HepG2 (cell line): ENCODE results near the gene RRP36. TPM values are rescaled to one million over a fixed set of nuclear protein-coding genes. Genes with fewer than 3 reads are reported as not detected.

ENCODE experiments used
- BCL6 ChIP-seq: IDR thresholded peaks from 2 replicates; pipeline ENCODE4 v1.6.1; 2016; ENCODE audit warnings: missing genetic modification reagents, missing compliant biosample characterization
- CCDC6 ChIP-seq: sonication (generic); formaldehyde crosslinking; IDR thresholded peaks from 2 replicates; pipeline ENCODE4 v1.8.1; 2022; ENCODE audit warnings: mild to moderate bottlenecking, missing genetic modification reagents, moderate library complexity
- GATA4 ChIP-seq: sonication (generic); IDR thresholded peaks from 2 replicates; pipeline ENCODE4 v1.6.1; 2016; ENCODE audit warnings: antibody characterized with exemption, low read depth, borderline replicate concordance
- HOXA7 ChIP-seq: sonication (generic); formaldehyde crosslinking; IDR thresholded peaks from 2 replicates; pipeline ENCODE4 v1.8.1; 2022; ENCODE audit warnings: mild to moderate bottlenecking, missing genetic modification reagents, moderate library complexity
- MAZ ChIP-seq, 2 experiments: sonication (generic) in 1 of 2; formaldehyde crosslinking in 1 of 2; IDR thresholded peaks; 2 replicates each; pipeline versions ENCODE4 v1.5.0 to v1.6.1; 2012 to 2020; ENCODE audit warnings: low read depth in 2 of 2, mild to moderate bottlenecking in 2 of 2, borderline replicate concordance in 1 of 2, improper control_type of control experiment in 1 of 2, low read length in 1 of 2, missing genetic modification reagents in 1 of 2, moderate library complexity in 1 of 2
- NFE2L1 ChIP-seq: sonication (generic); formaldehyde crosslinking; IDR thresholded peaks from 2 replicates; pipeline ENCODE4 v1.4.0; 2020; ENCODE audit warnings: missing genetic modification reagents, mild to moderate bottlenecking, borderline replicate concordance
- PPARG ChIP-seq: conservative IDR thresholded peaks from 2 replicates; pipeline ENCODE4 v1.6.1; 2016; ENCODE audit warnings: missing biosample characterization, missing genetic modification reagents
- SRSF1 ChIP-seq: fragments of 200-400 bp; formaldehyde crosslinking; optimal IDR thresholded peaks from 2 replicates; pipeline ENCODE3; 2017; ENCODE audit warnings: mild to moderate bottlenecking, low read depth, low read length, moderate library complexity
- ZBTB37 ChIP-seq: sonication (generic); formaldehyde crosslinking; IDR thresholded peaks from 2 replicates; pipeline ENCODE4 v1.4.0; 2020; ENCODE audit warnings: mild to moderate bottlenecking, missing genetic modification reagents
- ZNF225 ChIP-seq: sonication (generic); formaldehyde crosslinking; IDR thresholded peaks from 2 replicates; pipeline ENCODE4 v1.4.0; 2020; ENCODE audit warnings: mild to moderate bottlenecking, missing genetic modification reagents
- ZNF646 ChIP-seq: sonication (generic); formaldehyde crosslinking; IDR thresholded peaks from 2 replicates; pipeline ENCODE4 v1.9.0; 2021; ENCODE audit warnings: mild to moderate bottlenecking, missing genetic modification reagents
- polyA plus RNA-seq, 8 experiments: library from polyadenylated mRNA; depleted of rRNA in 3 of 8; stranded (reverse) in 7 of 8; unstranded in 1 of 8; fragments of >200 nt; fragmentation: Illumina TruSeq in 4 of 8; extraction: Trizol in 4 of 8; gene quantifications; 2 replicates each; pipeline versions ENCODE4 v1.2.1 to v1.2.3, GENCODE V29; 2011 to 2016; ENCODE audit warnings: low read depth in 4 of 8, missing spikeins in 1 of 8, mixed read lengths in 1 of 8; ENCODE audit not compliant: insufficient read depth in 1 of 8
- total RNA-seq, 5 experiments: library from RNA; depleted of rRNA; stranded (reverse); fragments of >200 nt; fragmentation: Illumina TruSeq; extraction: Trizol; gene quantifications; 2 replicates each; pipeline ENCODE4 v1.2.3, GENCODE V29; 2016; ENCODE audit warnings: low read depth in 1 of 5
- TF ChIP-seq, protein P1 (sequence below): sonication (generic); formaldehyde crosslinking; IDR thresholded peaks from 2 replicates; pipeline ENCODE4 v1.4.0; 2020; ENCODE audit warnings: missing genetic modification reagents, borderline replicate concordance
- TF ChIP-seq, protein P2 (sequence below): sonication (generic); formaldehyde crosslinking; IDR thresholded peaks from 2 replicates; pipeline ENCODE4 v1.5.0; 2020; ENCODE audit warnings: missing genetic modification reagents
- TF ChIP-seq, protein P3 (sequence below): sonication (generic); formaldehyde crosslinking; IDR thresholded peaks from 2 replicates; pipeline ENCODE4 v1.9.0; 2022; ENCODE audit warnings: low read depth, missing genetic modification reagents

RRP36 gene
- total and polyA plus RNA-seq, 2 of the 13 experiments (the other 11 are each of a cell fraction or from before 2014, with no cell fraction given), result 29.5 to 144 TPM

DNA sequence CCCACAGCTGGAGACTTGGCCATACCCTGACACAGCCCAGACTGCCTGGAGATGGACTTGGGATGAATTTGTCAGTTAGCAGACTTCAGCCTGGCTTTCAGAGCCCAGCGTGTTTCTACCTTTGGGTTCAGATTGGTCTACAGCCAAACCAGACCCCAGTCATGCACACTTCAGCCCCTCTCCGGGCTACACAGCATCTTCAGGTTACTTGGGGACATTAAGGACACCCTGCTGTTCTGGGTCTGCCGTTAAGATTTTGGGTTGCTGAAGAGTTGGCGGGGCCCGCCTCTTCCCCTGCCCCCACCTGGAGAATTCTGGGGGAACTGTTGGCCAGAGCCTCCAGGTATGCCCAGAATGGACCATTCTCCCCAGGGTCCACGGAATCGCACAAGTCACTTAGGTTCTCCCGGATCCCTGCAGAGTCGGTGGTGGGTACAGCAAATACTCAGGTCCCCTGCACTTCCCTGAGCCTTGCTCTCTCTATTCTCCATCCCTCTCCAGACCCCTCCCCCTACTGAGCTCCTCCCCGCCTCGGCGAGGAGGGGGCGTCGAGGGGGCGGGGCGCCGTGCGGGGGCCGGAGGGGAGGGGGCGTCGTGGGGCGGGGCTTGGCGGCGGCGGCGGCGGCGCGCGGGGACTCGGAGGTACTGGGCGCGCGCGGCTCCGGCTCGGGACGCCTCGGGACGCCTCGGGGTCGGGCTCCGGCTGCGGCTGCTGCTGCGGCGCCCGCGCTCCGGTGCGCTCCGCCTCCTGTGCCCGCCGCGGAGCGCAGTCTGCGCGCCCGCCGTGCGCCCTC is 54.4 kb downstream of the RRP36 start, which contains the start of gene PTK7 (continued):
- TF ChIP-seq NFE2L1 (CRISPR knock-in tag) (no peak), HOXA7 (CRISPR knock-in tag) (no peak), SRSF1 (no peak), PPARG (CRISPR knock-in tag) (no peak), ZBTB37 (no peak), CCDC6 (CRISPR knock-in tag) (peak; percentile 62; the same call in 1 of the 2 replicates), BCL6 (CRISPR knock-in tag) (no peak), ZNF646 (CRISPR knock-in tag) (no peak), GATA4 (peak; percentile 17; the same call in 1 of the 2 replicates), MAZ (IDR thresholded peaks at IDR 0.05; ENCODE audit: borderline replicate concordance, low read depth, low read length) (no peak), MAZ (CRISPR knock-in tag; IDR thresholded peaks at IDR 0.05; ENCODE audit: low read depth) (peak; percentile 86), ZNF225 (CRISPR knock-in tag) (no peak)
- TF ChIP-seq, protein P1, sequence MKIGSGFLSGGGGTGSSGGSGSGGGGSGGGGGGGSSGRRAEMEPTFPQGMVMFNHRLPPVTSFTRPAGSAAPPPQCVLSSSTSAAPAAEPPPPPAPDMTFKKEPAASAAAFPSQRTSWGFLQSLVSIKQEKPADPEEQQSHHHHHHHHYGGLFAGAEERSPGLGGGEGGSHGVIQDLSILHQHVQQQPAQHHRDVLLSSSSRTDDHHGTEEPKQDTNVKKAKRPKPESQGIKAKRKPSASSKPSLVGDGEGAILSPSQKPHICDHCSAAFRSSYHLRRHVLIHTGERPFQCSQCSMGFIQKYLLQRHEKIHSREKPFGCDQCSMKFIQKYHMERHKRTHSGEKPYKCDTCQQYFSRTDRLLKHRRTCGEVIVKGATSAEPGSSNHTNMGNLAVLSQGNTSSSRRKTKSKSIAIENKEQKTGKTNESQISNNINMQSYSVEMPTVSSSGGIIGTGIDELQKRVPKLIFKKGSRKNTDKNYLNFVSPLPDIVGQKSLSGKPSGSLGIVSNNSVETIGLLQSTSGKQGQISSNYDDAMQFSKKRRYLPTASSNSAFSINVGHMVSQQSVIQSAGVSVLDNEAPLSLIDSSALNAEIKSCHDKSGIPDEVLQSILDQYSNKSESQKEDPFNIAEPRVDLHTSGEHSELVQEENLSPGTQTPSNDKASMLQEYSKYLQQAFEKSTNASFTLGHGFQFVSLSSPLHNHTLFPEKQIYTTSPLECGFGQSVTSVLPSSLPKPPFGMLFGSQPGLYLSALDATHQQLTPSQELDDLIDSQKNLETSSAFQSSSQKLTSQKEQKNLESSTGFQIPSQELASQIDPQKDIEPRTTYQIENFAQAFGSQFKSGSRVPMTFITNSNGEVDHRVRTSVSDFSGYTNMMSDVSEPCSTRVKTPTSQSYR (CRISPR knock-in tag), result peak; percentile 83
- TF ChIP-seq, protein P2, sequence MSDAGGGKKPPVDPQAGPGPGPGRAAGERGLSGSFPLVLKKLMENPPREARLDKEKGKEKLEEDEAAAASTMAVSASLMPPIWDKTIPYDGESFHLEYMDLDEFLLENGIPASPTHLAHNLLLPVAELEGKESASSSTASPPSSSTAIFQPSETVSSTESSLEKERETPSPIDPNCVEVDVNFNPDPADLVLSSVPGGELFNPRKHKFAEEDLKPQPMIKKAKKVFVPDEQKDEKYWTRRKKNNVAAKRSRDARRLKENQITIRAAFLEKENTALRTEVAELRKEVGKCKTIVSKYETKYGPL (CRISPR knock-in tag), result no peak
- TF ChIP-seq, protein P3, sequence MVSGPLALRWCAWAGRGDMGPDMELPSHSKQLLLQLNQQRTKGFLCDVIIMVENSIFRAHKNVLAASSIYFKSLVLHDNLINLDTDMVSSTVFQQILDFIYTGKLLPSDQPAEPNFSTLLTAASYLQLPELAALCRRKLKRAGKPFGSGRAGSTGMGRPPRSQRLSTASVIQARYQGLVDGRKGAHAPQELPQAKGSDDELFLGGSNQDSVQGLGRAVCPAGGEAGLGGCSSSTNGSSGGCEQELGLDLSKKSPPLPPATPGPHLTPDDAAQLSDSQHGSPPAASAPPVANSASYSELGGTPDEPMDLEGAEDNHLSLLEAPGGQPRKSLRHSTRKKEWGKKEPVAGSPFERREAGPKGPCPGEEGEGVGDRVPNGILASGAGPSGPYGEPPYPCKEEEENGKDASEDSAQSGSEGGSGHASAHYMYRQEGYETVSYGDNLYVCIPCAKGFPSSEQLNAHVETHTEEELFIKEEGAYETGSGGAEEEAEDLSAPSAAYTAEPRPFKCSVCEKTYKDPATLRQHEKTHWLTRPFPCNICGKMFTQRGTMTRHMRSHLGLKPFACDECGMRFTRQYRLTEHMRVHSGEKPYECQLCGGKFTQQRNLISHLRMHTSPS, result 0 out of 2 replicates have a peak, but pooled peaks have one; percentile 9
